GM20000 (cell line): ENCODE data around the gene AOAH.

Source experiments
- DNase-seq: peaks from one replicate; pipeline ENCODE4 v3.0.0; 2012; ENCODE audit warnings: low spot score
- CTCF ChIP-seq: IDR thresholded peaks from 2 replicates; pipeline ENCODE4 v1.5.1; 2012; ENCODE audit warnings: mild to moderate bottlenecking, control low read depth; ENCODE audit errors: extremely low read depth, missing control alignments

AOAH gene

GRCh38 chr7:36748017-36748487 is 23.8 kb upstream of the AOAH start:
- DNase-seq, result no peak
- no peak for TF ChIP-seq CTCF

GRCh38 chr7:36747280-36748016 is 23.2 kb upstream of the AOAH start:
- no peak for TF ChIP-seq CTCF
- no peak for DNase-seq

- TF ChIP-seq CTCF, result no peak
- DNase-seq, result no peak
These were observed 22.1 kb upstream of the AOAH start for GRCh38 chr7:36746347-36746746.

GRCh38 chr7:36742911-36743775 is 18.8 kb upstream of the AOAH start:
- no peak for TF ChIP-seq CTCF
- DNase-seq, result no peak

- TF ChIP-seq CTCF, result no peak
- no peak for DNase-seq
These were observed 17.6 kb upstream of the AOAH start for GRCh38 chr7:36741866-36742265.

GRCh38 chr7:36739351-36739750 is 15.1 kb upstream of the AOAH start:
- DNase-seq, result no peak
- TF ChIP-seq CTCF, result no peak

- DNase-seq, result peak; percentile 32
- TF ChIP-seq CTCF, result no peak
These were observed 12.6 kb upstream of the AOAH start for GRCh38 chr7:36736899-36737211.
